Measurements from ENCODE around the gene WARS2.

- TF ChIP-seq, protein P1, sequence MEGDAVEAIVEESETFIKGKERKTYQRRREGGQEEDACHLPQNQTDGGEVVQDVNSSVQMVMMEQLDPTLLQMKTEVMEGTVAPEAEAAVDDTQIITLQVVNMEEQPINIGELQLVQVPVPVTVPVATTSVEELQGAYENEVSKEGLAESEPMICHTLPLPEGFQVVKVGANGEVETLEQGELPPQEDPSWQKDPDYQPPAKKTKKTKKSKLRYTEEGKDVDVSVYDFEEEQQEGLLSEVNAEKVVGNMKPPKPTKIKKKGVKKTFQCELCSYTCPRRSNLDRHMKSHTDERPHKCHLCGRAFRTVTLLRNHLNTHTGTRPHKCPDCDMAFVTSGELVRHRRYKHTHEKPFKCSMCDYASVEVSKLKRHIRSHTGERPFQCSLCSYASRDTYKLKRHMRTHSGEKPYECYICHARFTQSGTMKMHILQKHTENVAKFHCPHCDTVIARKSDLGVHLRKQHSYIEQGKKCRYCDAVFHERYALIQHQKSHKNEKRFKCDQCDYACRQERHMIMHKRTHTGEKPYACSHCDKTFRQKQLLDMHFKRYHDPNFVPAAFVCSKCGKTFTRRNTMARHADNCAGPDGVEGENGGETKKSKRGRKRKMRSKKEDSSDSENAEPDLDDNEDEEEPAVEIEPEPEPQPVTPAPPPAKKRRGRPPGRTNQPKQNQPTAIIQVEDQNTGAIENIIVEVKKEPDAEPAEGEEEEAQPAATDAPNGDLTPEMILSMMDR (IDR thresholded peaks at IDR 0.05; ENCODE audit: low read length): no peak
- no peak for TF ChIP-seq EZH2 (optimal IDR thresholded peaks at IDR 0.05; ENCODE audit: low read depth, low read length)
Observed at GRCh38 chr1:119181218-119181617, 40.8 kb upstream of the WARS2 start.
